ENCODE results near the gene FBXW12.

Gene FBXW12

DNA sequence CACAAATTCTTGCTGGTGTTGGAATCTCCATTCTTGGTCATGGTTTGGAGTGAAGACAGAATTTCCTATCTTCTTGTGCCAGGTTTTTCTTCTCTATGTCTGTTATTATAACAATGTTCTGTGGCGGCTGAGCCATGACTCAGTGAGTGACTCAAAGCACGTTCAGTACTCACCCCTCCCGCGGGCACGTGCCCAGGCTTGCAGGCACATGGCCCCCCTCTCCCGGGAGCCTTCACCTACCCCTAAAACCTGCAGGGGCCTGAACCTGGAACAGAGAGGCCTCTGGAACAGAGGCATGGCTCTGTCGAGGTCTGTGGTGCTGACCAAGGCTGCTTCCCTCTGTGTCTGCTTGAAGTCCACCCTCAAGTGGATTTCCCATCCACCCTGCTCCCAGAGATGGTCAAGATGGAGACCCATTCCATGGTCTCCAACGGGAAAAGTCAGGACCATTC, 30.3 kb downstream of the FBXW12 start:
- TF ChIP-seq FOXP2 (optimal IDR thresholded peaks at IDR 0.05; ENCODE audit: borderline replicate concordance, extremely low read depth, extremely low read length, insufficient read depth) = no peak
- no peak for TF ChIP-seq REST (IDR thresholded peaks at IDR 0.05; ENCODE audit: insufficient read depth in 1 of 2, low read depth in 2 of 2, low read length in 2 of 2)

DNA sequence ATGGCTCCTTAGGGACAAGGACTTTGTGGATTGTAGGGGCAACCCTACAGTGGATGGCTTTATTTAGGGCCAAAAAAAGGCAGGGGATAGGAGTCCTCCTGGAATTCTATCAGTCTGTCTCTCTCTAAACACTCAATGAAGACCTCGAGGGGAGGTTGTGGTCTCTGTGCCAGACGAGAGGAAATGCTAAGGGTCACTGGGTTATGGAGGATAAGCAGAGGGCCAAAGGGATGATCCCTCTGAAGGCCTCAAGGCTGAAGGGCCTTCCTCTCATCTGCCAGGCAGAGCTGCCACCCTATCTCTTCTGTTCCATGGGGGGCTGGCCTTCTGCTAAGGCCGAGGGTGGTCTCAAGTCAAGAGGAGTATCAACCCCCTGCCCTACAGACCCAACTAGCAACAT, 30.9 kb downstream of the FBXW12 start:
- TF ChIP-seq REST (IDR thresholded peaks at IDR 0.05; ENCODE audit: insufficient read depth in 1 of 2, low read depth in 2 of 2, low read length in 2 of 2) (no peak), POLR2AphosphoS5 (IDR thresholded peaks at IDR 0.05; ENCODE audit: low read depth, low read length) (no peak), FOXP2 (optimal IDR thresholded peaks at IDR 0.05; ENCODE audit: borderline replicate concordance, extremely low read depth, extremely low read length, insufficient read depth) (no peak), TAF1 (IDR thresholded peaks at IDR 0.05; ENCODE audit: borderline replicate concordance, insufficient read depth, low read length) (no peak), SIN3A (IDR thresholded peaks at IDR 0.05; ENCODE audit: borderline replicate concordance, insufficient read depth, low read length) (no peak)

GRCh38 chr3:48403533-48404439, 31.8 kb downstream of the FBXW12 start:
- TF ChIP-seq SIN3A (IDR thresholded peaks at IDR 0.05; ENCODE audit: borderline replicate concordance, insufficient read depth, low read length) = no peak
- no peak for TF ChIP-seq FOXP2 (optimal IDR thresholded peaks at IDR 0.05; ENCODE audit: borderline replicate concordance, extremely low read depth, extremely low read length, insufficient read depth)
- no peak for TF ChIP-seq REST (IDR thresholded peaks at IDR 0.05; ENCODE audit: insufficient read depth in 1 of 2, low read depth in 2 of 2, low read length in 2 of 2)
- TF ChIP-seq TAF1 (IDR thresholded peaks at IDR 0.05; ENCODE audit: borderline replicate concordance, insufficient read depth, low read length) = no peak
- TF ChIP-seq POLR2AphosphoS5 (IDR thresholded peaks at IDR 0.05; ENCODE audit: low read depth, low read length) = no peak

DNA sequence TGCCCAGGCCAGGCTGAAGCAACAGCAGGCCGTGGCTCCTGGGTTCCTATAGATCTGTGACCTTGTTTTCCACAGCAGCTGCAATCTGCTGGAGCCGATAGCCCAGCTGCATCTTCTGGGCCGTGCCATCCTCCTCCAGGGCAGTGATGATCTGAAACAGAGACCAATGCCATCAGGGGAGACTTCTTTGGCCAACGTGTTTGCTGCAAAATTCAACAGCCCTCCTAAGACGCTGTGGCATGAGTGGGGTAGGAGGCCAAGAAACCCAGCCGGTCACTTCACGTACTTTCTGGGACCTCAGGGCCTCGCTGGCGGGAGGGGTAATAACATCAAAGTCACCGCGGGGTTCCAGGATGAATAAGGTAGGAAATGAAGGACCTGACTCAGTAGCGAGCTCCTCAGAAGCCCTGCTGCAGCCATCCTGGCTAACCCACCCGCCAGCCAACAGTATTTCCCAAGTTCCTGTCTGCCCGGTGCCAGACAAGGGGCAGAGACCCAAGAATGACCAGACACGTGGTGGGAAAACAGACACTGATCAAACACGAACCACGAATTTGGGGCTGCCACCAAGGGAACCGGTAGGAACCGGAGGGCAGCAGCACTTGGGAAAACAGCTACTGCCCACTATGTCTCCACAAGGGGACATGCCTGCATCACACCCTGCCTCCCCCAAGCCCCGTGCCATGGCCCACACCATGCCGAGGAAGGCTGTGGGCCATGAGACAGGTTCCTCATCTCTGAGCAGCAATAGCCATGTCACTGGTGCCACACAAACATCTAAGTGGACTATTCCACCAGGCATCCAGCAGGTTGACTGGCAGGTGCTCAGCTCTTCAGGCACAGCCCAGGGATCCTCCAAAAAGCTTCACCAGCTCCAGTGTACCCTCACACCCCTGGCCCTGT, 32.7 kb downstream of the FBXW12 start:
- TF ChIP-seq REST (IDR thresholded peaks at IDR 0.05; ENCODE audit: insufficient read depth in 1 of 2, low read depth in 2 of 2, low read length in 2 of 2) (no peak), TAF1 (IDR thresholded peaks at IDR 0.05; ENCODE audit: borderline replicate concordance, insufficient read depth, low read length) (no peak), SIN3A (IDR thresholded peaks at IDR 0.05; ENCODE audit: borderline replicate concordance, insufficient read depth, low read length) (no peak), POLR2AphosphoS5 (IDR thresholded peaks at IDR 0.05; ENCODE audit: low read depth, low read length) (no peak), FOXP2 (optimal IDR thresholded peaks at IDR 0.05; ENCODE audit: borderline replicate concordance, extremely low read depth, extremely low read length, insufficient read depth) (no peak)
